Measurements from ENCODE around the gene WRNIP1.

WRNIP1 gene

DNA sequence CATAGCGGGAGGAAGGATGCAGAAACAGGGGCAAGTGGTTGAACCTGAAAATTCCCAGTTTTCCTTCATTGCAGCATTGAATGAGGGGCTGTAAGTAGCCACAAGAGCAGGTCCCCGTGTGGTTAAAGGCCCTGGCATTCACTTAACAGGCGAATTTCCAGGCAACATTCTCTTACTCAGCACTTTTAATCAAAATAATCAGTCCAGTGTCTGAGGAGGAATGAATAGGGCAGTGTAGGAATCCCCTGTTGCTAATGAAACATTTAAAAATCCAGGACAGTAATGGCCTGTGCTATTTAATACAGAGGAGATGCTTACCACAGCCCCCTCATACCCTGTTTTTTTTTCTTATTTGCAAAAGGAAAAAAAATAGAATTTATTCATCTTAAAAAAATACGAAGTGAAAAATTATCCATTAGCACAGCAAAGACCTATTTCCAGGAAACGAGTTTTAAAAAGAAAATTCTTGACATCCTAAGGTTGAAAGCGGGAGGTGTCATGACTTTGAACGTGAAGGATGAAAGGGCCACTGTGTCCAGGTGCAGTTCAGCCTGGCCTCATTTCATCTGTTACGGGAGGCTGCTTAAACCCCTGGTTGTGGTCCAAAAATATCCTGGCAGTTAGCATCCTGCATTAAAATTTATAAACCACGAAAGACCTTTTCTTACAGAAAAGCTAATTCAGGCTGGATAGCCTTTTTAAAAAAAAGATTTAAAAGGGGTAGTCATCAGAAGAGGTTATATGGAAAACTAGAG is 34.7 kb upstream of the WRNIP1 start:
- Histone ChIP-seq H3K9me2 (replicated peaks; ENCODE audit: low read depth, low read length) (no peaks in the 10 kb centered on the region), H3K4me3 (ENCODE audit: low read length, poor library complexity, severe bottlenecking) (no peak overlapping the region), H3K36me3 (ENCODE audit: insufficient read depth, low read length) (no peaks in the 10 kb centered on the region), H3K4me1 (ENCODE audit: insufficient read depth, low read length, poor library complexity, severe bottlenecking) (peaks cover 59% of the 10 kb centered on the region), H3K79me2 (ENCODE audit: insufficient read depth, low read length) (no peaks in the 10 kb centered on the region), H3K9me3 (ENCODE audit: insufficient read depth, low read depth, low read length) (no peaks in the 10 kb centered on the region), H3K9ac (ENCODE audit: low read depth, low read length, poor library complexity, severe bottlenecking) (no peak overlapping the region), H2AFZ (ENCODE audit: low read length) (no peak overlapping the region), H3F3A (ENCODE audit: low read depth) (no peaks in the 10 kb centered on the region), H4K20me1 (ENCODE audit: insufficient read depth, low read length, poor library complexity, severe bottlenecking) (no peaks in the 10 kb centered on the region), H3K4me2 (ENCODE audit: low read depth, low read length, poor library complexity, severe bottlenecking) (peak overlapping the region; percentile 4), H3K27me3 (ENCODE audit: insufficient read depth, low read length, poor library complexity, severe bottlenecking) (no peaks in the 10 kb centered on the region)
- TF ChIP-seq EZH2phosphoT487 (IDR thresholded peaks at IDR 0.05; ENCODE audit: borderline replicate concordance), result no peak
- TF ChIP-seq, protein P1, sequence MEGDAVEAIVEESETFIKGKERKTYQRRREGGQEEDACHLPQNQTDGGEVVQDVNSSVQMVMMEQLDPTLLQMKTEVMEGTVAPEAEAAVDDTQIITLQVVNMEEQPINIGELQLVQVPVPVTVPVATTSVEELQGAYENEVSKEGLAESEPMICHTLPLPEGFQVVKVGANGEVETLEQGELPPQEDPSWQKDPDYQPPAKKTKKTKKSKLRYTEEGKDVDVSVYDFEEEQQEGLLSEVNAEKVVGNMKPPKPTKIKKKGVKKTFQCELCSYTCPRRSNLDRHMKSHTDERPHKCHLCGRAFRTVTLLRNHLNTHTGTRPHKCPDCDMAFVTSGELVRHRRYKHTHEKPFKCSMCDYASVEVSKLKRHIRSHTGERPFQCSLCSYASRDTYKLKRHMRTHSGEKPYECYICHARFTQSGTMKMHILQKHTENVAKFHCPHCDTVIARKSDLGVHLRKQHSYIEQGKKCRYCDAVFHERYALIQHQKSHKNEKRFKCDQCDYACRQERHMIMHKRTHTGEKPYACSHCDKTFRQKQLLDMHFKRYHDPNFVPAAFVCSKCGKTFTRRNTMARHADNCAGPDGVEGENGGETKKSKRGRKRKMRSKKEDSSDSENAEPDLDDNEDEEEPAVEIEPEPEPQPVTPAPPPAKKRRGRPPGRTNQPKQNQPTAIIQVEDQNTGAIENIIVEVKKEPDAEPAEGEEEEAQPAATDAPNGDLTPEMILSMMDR (conservative IDR thresholded peaks at IDR 0.05; ENCODE audit: low read length), result no peak

GRCh38 chr6:2731281-2731909 is 33.8 kb upstream of the WRNIP1 start:
- Histone ChIP-seq H3F3A (ENCODE audit: low read depth) (no peaks in the 10 kb centered on the region), H3K36me3 (ENCODE audit: insufficient read depth, low read length) (no peaks in the 10 kb centered on the region), H3K9me3 (ENCODE audit: insufficient read depth, low read depth, low read length) (no peaks in the 10 kb centered on the region), H3K9ac (ENCODE audit: low read depth, low read length, poor library complexity, severe bottlenecking) (no peak overlapping the region), H2AFZ (ENCODE audit: low read length) (no peak overlapping the region), H3K4me1 (ENCODE audit: insufficient read depth, low read length, poor library complexity, severe bottlenecking) (peaks cover 51% of the 10 kb centered on the region), H4K20me1 (ENCODE audit: insufficient read depth, low read length, poor library complexity, severe bottlenecking) (no peaks in the 10 kb centered on the region), H3K4me2 (ENCODE audit: low read depth, low read length, poor library complexity, severe bottlenecking) (no peak overlapping the region), H3K27me3 (ENCODE audit: insufficient read depth, low read length, poor library complexity, severe bottlenecking) (no peaks in the 10 kb centered on the region), H3K9me2 (replicated peaks; ENCODE audit: low read depth, low read length) (no peaks in the 10 kb centered on the region), H3K4me3 (ENCODE audit: low read length, poor library complexity, severe bottlenecking) (no peak overlapping the region), H3K79me2 (ENCODE audit: insufficient read depth, low read length) (no peaks in the 10 kb centered on the region)
- TF ChIP-seq, protein P1 (conservative IDR thresholded peaks at IDR 0.05; ENCODE audit: low read length), result no peak
- no peak for TF ChIP-seq EZH2phosphoT487 (IDR thresholded peaks at IDR 0.05; ENCODE audit: borderline replicate concordance)

- Histone ChIP-seq H3F3A (ENCODE audit: low read depth) (no peaks in the 10 kb centered on the region), H3K4me2 (ENCODE audit: low read depth, low read length, poor library complexity, severe bottlenecking) (peak overlapping the region; percentile 53), H3K79me2 (ENCODE audit: insufficient read depth, low read length) (no peaks in the 10 kb centered on the region), H4K20me1 (ENCODE audit: insufficient read depth, low read length, poor library complexity, severe bottlenecking) (no peaks in the 10 kb centered on the region), H3K4me3 (ENCODE audit: low read length, poor library complexity, severe bottlenecking) (peak overlapping the region; percentile 16), H3K9me3 (ENCODE audit: insufficient read depth, low read depth, low read length) (no peaks in the 10 kb centered on the region), H3K9ac (ENCODE audit: low read depth, low read length, poor library complexity, severe bottlenecking) (peak overlapping the region; percentile 16), H3K4me1 (ENCODE audit: insufficient read depth, low read length, poor library complexity, severe bottlenecking) (peaks cover 50% of the 10 kb centered on the region), H3K36me3 (ENCODE audit: insufficient read depth, low read length) (no peaks in the 10 kb centered on the region), H3K9me2 (replicated peaks; ENCODE audit: low read depth, low read length) (no peaks in the 10 kb centered on the region), H2AFZ (ENCODE audit: low read length) (no peak overlapping the region; the same call in 1 of the 2 replicates), H3K27me3 (ENCODE audit: insufficient read depth, low read length, poor library complexity, severe bottlenecking) (no peaks in the 10 kb centered on the region)
- no peak for TF ChIP-seq EZH2phosphoT487 (IDR thresholded peaks at IDR 0.05; ENCODE audit: borderline replicate concordance)
- TF ChIP-seq, protein P1 (conservative IDR thresholded peaks at IDR 0.05; ENCODE audit: low read length), result no peak
Observed at GRCh38 chr6:2732503-2733089, 32.6 kb upstream of the WRNIP1 start.
